Endometrial microvascular endothelial cells (primary cell): Measurements from ENCODE around the gene CDH8. TPM values are rescaled to one million over a fixed set of nuclear protein-coding genes. Genes with fewer than 3 reads are reported as not detected.

ENCODE experiments used
- in situ Hi-C: cut with HindIII; loops from 2 replicates; pipeline ENCODE4 v1.10.0; 2017; ENCODE audit warnings: low sequenced_read_pairs, low pct_unique_long_range_greater_than_20kb; ENCODE audit errors: inconsistent ontology term
- total RNA-seq: library from RNA; depleted of rRNA; stranded (reverse); fragments of >200 nt; gene quantifications from one replicate; pipeline ENCODE4 v1.2.3, GENCODE V29; 2015; ENCODE audit errors: inconsistent ontology term

CDH8 gene
- total RNA-seq, 1 donor from 2014 or later: 0.28 TPM

DNA sequence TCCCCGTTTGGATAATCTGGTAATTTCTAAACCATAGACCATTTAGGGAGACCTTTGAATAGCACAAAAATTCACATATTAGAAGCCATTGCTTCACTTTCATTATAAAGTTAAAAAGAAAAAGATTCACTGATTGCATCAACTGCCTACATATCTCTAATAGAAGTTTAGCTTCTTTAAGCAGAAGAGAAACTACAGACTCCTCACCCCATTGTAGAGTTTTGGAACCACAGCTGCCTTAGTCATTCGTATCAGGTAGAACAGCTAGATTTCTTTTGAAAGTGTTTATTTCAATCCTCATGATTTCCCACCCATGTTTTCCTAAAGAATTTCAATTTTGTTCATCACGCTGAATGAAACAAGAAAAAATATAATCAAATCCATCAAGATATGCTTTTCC, 144.8 kb downstream of the CDH8 start:
- in situ Hi-C loops: no loop called here

DNA sequence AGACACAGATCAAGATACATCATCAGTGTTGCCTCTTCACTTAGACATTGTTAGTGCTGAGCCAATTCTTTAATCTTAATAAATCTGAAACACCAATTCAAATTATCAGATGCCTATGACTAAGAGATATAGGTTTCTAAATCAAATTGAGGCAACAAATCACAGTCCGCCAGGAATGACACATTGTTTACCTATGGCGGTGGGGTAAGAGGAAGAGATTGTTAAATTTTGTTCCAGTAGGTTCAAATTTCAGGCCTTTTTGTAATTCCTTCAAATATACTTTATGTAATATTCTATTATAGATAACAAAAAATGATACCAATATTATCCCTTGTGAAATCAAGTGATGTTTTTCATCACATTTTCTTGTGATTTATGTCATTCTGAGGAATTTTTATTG, 145.9 kb downstream of the CDH8 start:
- in situ Hi-C loops: no loop called here

DNA sequence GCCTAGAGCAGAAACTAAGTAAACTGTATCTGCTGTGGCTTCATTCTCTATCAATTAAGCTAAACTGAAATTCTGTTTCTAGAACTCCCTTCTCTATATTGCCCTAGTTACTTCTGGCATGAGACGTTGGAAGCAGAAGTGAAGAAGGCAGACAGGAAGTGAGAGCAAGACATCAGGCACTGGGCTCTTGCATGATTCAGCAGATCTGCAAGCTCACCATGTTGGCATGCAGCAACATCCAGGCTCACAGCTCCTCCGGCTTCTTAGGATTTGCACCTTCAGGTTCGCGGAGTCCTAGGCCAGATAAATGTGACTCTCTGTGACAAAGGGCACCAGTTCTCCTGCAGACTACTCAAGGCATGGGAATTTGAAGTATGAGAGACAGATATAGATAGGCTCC, 148.3 kb downstream of the CDH8 start:
- in situ Hi-C loops: no loop called here

DNA sequence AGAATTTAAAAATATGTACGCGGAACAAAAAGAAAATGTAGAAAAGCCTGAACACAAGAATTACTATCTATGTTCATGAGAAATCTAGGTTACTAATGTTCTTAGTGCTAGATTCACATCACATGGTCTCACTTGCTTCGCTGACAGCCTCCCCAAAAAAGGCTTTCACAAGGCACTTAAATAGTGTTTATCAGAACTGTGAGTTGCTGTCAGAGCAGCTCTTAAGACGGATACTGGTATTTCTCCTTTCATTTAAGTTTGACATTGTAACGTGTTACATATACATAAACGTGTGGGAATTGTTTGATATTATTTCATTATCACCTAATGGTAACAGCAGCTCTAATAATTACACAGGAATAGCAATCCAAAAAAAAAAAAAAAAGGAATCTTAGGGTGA, 150.9 kb downstream of the CDH8 start:
- in situ Hi-C loops: no loop called here

DNA sequence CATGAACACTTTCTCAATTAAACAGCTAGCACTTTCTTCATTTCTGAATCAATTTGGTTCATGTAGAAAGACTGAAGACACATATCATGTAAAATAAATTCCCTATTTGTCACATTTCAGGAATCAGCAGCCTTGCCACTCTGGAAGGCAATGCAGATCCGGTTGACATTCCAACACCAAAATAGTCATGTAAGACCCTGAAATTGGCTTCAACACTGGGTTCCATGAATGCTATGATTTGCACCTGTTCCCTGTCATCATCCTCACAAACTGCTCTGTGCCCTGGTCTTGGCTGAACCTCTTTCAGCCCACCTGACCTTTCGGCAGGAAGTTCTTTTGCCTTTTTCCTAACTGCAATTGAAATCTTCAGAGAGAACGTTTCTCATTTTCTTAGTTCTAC, 156.9 kb downstream of the CDH8 start:
- in situ Hi-C loops: no loop called here

DNA sequence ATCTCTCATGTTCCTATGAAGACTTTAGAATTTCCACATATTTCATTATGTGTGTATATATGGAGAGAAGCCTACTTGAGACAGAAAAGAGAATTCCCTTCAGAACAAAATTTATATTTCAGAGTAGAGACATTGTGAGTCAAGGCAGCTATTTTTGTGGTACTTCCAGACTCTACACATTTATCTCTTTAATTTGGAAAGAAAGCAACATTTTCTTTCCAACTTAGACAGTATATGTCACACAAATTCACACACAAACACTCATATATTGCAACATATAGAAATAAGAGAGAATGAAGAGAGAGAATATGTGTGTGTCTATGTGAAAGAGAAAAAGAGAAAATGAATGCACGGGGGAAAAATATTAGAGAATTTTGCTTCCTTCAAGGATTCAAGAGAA, 158.8 kb downstream of the CDH8 start:
- in situ Hi-C loops: no loop called here

DNA sequence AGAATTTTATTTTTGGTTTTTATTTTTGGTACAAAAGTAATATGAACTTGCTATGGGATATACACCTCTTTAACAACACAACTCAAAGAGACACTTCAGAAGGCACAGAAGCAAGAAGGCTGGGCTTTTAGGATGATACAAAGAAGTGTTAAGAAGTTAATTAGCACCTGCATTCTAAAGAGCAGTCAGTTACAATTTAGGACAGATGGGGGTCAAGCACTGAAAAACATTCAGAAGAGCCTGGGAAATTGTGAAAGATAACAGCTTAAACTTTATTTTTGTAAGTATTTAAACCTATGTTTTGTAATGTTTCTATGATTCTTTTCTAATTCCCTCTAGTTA, 163.5 kb downstream of the CDH8 start:
- in situ Hi-C loops: no loop called here

DNA sequence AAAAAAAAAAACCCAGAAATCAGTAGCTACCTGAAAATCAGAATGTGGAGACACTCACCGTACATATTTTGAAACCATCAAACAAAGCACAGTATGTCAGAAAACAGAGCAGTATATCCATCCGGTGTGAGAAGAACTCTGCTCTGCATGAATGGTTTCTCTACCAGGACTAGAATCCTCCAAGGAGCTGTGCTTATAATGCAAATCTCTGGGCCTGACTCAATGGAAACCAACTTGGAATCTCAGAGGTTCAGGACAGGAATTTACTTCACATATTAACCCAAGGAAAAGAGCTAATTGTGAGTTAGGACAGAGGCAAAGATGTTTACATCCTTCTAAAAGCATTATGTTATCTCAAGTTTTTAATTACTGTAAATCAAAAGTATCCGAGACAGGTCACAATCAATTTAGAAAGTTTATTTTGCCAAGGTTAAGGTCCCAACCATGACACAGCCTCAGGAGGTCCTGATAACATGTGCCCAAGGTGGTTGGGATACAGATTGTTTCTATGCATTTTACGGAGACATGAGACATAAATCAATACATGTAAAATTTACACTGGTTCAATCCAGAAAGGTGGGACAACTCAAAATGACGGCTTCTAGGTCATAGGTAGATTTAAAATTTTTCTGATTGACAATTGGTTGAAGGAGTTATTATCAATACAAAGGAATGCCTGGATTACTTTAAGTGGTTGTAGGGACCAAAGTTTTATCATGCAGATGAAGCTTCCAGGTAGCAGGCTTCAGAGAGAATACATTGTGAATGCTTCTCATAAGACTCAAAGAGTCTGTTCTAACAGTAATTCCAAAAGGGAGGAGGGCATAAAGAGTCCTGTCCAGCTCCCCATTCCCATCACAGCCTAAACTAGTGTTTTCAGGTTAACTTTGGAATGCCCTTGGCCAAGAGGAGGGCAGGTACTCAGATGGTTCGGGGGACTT, 164.1 kb downstream of the CDH8 start:
- in situ Hi-C loops: no loop called here

DNA sequence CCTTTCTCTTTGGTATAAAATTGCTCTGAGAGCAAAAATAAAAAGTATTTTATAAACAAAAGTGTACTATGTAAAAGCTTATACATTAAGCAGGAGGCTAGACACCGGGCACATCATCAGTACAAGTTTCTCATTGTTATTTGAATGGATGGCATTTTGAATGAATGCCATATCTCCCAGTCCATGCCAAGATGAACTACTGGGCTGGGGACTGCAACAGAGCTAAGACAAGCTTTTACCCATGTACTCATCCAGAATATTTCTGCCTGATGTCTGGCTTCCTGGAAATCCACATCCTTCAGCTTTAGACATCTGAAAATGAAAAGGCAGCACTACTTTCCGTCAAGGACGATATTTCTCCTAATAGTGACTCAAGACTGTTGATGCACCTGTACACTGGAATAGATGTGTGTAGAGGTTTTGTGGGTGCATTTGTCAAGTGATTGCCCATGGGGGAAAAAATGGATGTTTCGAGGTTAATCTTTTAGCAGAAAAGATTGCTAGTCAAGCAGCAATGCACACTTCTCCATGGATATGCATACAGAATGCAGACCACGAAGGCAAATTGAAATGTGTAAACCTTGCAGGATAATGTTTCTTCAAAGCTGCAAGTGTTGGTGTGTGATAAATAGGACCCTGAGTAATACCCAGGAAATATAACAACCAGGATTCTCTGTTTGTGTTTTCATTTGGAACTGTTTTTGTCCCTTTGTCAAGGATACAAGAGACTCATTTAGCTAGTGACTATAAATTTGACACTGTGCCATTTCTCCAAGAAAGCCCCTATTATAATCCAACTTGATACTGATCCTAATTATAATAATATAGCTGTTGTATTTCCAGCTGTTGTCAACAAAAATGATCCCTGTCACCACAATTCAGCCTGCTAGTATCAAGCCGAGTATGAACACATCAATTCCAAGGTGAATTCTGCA, 173.8 kb downstream of the CDH8 start:
- in situ Hi-C loops: no loop called here

DNA sequence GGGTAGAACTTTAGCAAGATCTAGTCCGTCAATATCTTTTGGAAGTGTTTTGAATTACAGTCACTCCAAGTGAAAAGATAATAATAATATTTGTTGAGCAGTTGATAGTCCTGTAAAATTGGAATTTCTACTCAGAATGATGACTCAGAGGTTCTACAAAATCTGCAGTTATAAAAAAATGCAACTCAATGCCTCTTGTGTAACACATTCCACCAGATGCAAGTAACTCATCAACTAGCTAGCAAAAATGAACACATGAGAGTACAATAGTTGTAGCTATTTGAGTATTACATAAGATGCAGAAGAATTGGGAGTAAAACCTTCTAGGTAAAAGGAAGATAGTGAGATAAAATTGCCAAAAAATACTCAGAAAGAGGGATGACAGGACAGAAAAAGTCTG, 177.2 kb downstream of the CDH8 start:
- in situ Hi-C loops: no loop called here

DNA sequence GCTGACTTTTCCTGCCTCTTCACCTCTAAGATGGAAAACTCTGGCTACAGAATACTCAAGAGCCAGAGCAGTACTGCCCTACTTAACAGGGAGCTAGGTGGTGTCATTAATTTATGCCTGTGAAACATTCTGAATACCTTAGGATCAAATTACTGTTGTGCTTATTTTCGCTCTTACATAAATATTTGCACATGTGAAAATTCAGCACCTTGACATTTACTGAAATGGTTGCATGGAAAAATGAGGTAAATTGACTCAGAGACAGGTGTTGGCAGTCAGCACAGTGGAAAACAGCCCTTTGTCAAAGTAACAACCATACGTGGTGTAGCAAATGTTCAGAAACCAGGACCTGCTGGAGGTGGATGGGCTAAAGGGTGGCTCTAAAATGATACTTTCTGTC, 193.6 kb downstream of the CDH8 start:
- in situ Hi-C loops: no loop called here

DNA sequence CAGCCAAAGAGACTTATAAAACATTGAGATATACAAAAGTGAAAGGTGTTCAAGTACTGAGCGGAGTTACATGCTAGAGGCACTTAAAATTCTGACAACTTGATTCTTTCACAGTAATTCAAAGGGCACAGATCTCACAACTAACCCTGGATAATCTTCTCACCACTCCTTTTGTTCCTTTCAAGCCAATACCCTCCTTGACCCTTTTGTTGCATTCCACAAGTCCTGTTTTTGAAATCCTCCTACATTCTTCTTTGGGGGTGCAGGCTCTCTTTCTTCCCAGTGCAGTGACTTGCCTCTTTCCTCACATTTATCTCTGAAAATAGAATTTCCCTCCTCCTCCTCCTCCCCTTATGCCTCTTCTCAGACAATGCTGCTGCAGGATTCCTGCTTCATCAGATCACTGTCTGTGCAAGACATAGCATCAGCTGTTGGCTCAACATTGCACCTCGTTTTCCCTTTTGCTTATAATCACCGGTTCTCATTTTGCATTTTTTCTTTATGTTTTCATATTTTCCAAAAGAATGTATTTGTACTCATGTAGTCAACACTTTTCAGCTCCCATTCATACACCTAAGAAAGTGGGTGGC, 199.3 kb downstream of the CDH8 start:
- in situ Hi-C loops: no loop called here

DNA sequence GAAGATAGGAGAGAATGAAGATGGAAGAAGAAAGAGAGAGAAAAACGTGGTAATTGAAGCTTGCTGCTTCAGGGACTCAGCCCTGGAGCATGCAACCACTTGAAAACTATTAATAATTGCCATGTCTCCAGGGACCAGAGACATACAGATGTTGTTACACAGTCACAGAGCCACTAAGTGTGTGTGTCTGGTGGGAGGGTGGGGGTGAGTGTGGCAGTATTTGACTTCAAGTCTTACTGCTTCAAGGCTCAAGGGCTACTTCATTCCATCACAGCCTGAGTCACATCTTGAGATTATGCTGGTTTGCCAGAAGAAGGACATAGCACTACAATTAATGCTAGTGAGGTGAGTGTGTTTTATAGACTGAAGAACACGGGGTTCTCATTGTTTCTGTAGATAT, 202.2 kb downstream of the CDH8 start:
- in situ Hi-C loops: no loop called here

DNA sequence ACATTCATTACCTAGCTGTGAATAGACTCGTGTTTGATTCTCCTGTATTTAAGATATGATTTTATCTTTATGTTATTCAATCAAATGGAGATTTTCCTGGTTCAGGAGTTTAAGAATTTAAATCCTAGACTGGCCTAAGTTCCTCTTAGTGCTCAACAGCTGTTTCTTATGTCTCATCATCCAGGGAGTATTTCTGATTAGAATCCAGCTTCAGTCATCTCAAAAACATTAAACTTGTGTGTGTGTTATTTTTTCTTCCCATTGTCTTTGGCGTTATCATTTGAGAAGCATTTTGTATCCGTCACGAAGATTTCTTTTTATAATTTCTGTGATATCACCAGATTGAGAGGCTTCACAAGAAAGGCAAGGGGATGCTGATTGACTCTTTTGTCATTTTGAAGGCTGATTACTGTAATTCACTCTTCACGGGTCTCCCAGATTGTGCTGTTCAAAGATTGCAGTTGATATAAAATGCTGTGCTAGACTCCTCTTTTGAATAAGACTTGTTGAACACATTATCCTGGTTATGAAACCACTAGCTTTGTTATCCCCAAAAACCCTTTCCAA, 204.8 kb downstream of the CDH8 start:
- in situ Hi-C loops: no loop called here

DNA sequence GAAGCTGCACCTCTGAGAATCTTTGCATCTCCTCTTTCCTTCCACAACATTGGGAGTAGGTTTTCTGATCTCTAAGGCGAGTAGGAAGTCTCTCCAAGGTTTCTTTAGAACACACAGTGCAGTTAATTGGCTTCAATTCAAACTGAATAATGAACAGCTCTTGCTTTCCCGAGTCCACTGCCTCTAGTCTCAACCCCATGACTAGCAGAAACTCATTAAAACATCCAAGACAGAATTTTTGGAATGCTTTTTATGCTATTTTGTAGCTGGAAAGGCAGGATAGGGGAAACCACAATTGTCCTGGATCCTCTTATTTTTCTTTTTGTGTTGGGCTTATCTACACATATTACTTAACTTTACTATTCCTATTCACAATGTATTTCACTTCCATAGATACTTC, 206.6 kb downstream of the CDH8 start:
- in situ Hi-C loops: no loop called here

DNA sequence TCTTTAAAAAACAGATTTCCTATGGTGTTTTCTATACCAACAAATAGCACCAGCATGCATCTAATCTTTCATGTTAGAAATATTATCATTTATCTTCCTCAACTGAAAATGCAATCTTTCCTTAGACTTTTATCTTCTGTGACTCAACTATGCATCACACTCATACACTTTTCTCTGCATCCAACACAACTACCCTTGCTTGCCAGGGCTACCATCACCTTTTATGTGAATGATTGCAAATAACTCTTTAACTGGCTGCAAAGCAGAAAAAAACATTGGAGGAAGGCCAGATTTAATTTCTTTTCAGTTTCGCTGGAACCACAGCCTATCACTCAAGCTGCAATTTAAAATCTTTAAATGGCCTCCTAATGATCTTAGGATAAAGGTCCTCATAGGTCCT, 212.9 kb downstream of the CDH8 start:
- in situ Hi-C loops: no loop called here

DNA sequence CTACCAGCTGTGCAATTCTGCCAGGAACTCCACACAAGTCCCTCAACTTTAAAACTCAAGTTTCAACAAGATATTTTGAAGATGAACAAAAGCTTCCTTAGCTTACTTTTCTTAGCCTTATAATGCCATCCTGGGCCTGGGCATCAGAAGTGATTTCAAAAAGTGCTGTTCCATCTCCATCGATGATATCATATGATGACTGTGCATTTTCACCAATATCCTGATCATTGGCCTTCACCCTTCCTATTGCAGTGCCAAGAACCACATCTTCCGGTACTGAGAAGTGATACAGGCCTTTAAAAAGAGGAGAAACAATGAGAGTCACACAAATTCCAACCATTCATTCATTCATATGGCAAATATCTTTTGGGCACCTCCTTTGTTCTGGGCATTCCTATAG, 215.4 kb downstream of the CDH8 start:
- in situ Hi-C loops: no loop called here

DNA sequence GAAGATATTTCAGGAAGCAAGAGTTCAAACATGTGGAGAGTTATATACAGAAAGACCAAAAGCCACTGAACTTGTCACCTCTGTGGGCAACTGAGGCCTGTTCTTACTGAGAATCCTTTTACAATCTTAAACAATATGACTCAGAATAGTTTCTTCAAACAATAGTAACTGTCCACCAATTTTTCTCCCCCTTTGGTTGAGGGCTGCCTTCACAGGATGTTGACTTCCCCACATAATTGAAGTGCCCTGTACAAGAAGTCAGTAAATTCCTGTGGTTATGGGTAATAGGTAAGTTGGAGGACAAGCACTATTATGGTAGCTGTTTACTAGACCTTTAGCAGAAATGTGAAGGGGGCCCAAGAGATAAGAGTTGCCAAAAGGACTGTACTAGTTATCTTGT, 215.8 kb downstream of the CDH8 start:
- in situ Hi-C loops: no loop called here

DNA sequence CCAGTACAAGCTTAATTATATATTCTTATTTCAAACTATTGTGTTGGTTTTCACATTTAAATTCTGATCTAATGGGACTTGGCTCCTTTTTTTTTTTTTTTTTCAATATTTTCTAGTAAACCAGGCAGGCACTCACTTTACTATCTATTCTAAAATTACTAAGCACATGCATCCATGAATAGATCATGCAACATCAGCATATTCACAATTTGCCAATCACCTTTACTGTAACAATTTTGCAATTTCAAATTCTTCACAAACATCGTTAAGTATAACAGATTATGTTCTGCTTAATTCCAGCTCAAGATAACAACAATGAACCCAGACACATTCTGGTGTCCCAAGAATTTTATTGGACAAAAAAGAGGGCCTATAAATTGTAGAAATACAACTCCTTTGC, 217.4 kb downstream of the CDH8 start:
- in situ Hi-C loops: no loop called here
